DMS53 (cell line): ENCODE measurements around the gene DHRS7B.

Experiments used
- DNase-seq: peaks from one replicate; lab custom pipeline; 2025; lab: John Stamatoyannopoulos, UW

Gene DHRS7B

DNA sequence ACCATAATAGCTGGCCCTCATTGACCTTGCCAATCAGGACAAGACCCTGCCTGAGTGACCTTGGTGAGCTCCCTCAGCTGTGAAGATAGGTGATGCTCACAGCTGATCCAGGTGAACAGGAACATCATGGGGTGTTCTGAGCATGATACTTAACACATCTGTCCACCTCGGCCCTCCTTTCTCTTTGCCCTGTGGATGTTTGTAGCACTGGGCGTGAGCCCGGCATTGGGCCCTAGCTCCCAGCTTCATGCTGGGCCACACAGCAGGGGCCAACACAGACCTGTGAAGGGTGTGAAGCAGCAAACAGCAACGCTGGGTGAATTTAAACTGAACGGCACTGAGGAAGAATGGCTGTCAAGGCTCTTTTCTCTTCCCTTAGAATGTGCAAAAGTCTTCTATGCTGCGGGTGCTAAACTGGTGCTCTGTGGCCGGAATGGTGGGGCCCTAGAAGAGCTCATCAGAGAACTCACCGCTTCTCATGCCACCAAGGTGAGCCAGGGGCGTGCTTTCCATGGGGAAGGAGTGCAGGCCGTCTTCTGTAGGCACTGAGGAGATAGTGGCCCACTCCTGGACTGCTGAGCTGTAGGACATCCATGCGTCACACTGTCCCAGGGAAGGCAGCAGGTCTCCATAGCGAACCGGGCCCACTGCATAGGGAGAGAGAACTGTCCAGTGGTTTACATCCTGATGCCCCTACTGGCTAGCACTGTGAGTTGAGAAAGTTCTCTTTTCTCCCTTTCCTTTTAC lies 51.3 kb downstream of the DHRS7B start:
- DNase-seq, result no peak

- DNase-seq, result peak; percentile 38
Observed at GRCh38 chr17:21183468-21183867, 56.7 kb downstream of the DHRS7B start.

GRCh38 chr17:21184570-21184969 lies 57.8 kb downstream of the DHRS7B start:
- no peak for DNase-seq

DNA sequence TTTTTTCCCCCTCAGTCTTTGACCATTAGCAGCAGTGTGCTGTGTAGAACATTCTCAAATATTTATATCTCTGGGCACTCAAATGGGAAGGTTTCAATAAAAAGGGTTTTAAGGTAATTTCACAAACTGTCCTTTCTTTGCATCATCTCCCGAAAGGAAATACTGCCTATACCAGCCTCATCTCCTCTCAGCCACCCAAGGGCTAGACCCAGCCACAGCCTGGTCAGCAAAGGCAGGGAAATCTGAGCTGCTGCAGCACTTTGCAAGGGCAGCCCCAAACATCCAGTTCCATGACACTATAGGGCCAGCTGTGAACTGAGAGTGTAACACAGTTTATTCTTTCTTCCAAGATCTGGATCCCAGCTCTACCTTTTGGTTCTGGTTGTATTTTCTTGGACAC lies 58.3 kb downstream of the DHRS7B start:
- DNase-seq, result no peak

- DNase-seq, result no peak
Observed at GRCh38 chr17:21186399-21187187, 59.8 kb downstream of the DHRS7B start.

- no peak for DNase-seq
Observed at GRCh38 chr17:21189361-21189760, 62.6 kb downstream of the DHRS7B start.

GRCh38 chr17:21190078-21190477 lies 63.3 kb downstream of the DHRS7B start:
- DNase-seq, result no peak

DNA sequence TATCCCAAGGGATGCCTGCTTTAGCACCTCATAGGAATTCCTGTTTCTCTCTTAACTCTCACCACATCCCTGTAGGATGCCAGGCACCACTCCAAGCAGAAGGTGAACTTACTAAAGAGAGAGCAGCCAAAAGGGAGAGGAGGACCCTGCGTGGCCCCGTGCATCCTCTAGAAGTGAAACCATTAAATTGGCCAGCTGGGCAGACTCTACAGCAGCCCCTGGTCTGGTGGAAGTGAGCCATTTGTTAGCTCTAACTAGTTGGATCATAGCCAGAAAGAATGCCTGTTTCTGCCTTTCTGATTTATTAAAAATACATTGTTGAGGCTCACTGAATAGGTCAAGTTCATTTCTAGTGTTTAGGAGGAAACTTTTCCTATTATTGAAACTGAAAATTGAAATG lies 64.9 kb downstream of the DHRS7B start:
- no peak for DNase-seq

DNA sequence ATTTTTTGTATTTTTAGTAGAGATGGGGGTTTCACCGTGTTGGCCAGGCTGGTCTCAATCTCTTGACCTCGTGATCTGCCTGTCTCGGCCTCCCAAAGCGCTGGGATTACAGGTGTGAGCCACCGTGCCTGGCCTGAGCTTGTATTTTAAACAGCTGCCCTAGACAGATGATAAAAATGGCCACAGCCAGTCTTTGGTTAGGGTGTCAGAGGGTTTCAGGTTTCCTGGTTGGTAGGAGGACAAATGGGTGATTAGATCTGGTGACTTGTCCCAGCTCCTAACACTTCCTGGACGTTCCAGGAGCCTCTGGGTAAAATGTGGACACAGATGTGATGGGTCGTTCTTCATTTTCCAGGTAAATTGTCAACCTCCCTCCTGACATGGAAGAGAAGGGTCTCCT lies 65.7 kb downstream of the DHRS7B start:
- DNase-seq, result peak; percentile 71

DNA sequence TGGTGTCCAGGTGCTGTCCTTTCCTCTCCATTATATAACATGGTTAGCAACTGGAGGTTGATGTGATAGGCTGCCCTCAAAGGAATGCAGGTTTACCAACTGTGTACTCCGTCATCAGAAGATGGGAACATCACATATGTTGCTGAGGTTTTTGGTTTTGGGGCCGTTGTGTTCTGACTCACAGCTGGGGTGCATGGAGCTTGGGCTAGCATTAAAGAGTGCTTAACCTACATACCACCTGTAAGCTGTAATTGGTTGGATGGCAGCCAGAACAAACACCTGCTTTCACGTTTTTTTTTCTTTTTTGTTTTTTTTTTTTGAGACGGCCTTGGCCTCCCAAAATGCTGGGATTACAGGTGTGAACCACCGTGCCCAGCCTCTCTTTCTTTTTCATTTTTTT lies 66.3 kb downstream of the DHRS7B start:
- peak; percentile 79 for DNase-seq

GRCh38 chr17:21194226-21194625 lies 67.5 kb downstream of the DHRS7B start:
- peak; percentile 28 for DNase-seq

GRCh38 chr17:21194703-21195102 lies 67.9 kb downstream of the DHRS7B start:
- no peak for DNase-seq

GRCh38 chr17:21196126-21196525 lies 69.4 kb downstream of the DHRS7B start:
- DNase-seq, result peak; percentile 6

- no peak for DNase-seq
Observed at GRCh38 chr17:21198411-21198810, 71.6 kb downstream of the DHRS7B start.

DNA sequence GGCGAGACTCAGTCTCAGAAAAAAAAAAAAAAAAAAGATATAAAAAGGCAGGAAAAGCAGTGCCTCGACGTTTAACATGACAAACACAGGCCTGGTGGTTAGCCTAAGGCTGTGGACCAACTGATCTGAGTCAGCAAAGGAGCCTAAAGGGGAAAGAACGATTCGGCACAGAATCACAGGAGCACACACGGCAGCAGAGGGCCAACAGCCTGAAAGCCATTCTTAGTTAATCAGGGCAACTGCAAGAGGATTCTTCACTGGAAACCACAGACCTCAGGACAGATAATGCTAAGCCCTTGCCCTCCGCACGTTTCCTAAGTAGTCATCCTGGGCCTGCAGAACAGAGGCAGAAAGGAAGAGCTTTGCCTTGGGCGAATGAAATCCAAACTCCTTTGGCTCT lies 72.5 kb downstream of the DHRS7B start:
- DNase-seq, result no peak

- DNase-seq, result no peak
Observed at GRCh38 chr17:21199856-21200255, 73.1 kb downstream of the DHRS7B start.

GRCh38 chr17:21200590-21201297 lies 74.0 kb downstream of the DHRS7B start:
- DNase-seq, result no peak

DNA sequence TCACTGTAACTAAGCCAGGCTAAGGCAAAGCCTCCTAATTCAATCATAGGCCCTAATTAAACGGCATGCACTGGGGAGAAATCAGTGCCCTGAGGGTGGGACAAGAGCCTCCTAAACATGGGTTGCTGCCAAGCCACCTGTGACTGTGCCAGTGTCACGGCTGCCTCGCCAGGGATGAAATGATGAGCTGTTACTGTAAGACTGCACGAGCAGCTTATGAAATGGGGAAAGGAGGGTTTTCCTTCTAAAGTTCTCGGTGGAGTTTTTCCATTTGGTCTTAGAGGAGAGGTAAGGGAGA lies 74.5 kb downstream of the DHRS7B start:
- DNase-seq, result no peak

DNA sequence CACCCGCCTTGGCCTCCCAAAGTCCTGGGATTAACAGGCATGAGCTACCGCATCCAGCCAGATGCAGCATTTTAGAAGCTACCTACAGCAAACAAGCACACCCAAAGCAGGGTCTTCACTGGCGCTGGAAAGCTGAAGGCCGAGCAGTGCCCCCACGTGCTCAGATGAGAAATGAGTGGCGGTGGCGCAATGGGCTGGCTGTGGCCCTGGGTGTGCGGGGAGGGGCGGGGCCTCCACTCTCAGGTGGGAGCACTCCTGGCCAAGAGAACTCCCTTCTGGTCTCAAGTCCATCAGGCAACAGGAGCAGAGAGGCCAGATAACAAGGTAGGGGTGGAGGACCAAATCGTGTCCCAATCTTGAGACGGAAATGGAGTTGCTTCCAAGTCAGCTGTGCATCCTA lies 75.1 kb downstream of the DHRS7B start:
- DNase-seq, result no peak

GRCh38 chr17:21202512-21202911 lies 75.7 kb downstream of the DHRS7B start:
- no peak for DNase-seq

DNA sequence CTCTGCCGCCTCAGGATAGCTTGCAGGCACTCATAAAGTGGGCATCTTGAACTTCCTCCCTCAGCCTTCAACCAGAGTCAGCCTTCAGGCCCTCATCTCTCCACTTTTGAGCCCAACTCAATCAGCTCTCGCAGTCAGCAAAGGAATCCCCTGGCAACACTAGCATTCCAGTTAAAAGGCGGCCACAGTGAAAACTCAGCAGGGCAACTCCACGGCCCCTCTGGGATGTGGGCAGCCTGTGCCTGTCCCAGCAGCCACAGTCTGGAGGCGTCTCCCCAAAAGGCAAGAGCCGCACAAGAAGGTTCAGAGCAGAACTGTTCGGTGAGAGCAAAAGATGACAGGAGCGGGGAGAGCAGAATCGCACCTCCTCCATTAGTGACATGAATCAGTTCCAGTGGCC lies 78.2 kb downstream of the DHRS7B start:
- DNase-seq, result no peak

DNA sequence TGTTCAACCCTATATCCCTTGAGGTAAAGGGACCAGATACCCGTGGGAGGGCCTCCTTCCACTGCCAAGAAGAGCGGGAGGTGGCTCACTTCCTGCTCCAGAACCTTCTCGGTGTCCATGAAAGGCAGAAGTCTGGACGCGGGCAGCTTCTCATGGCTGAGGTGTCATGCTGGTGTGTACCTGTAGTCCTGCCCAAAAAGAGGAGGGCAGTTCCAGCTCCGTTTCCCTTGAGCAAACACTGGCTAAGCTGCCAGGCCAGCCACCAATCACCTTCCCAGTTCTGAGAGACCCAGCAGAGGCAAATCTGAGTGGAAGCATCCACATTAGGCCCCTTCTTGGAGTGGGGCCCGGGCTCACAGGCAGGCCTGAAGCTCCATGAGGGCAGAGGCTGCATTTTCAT lies 81.6 kb downstream of the DHRS7B start:
- no peak for DNase-seq

GRCh38 chr17:21209511-21210175 lies 82.9 kb downstream of the DHRS7B start:
- DNase-seq, result no peak
